Measurements from ENCODE around the gene ZNF625.
"Not testable (repeated sequence)": the region's sequence is repeated elsewhere in the genome, so short reads cannot be mapped to it uniquely, and the experiment has no call there.

The ZNF625 gene

GRCh38 chr19:12111943-12112637 lies 44.4 kb downstream of the ZNF625 start:
- TF ChIP-seq, protein P1, sequence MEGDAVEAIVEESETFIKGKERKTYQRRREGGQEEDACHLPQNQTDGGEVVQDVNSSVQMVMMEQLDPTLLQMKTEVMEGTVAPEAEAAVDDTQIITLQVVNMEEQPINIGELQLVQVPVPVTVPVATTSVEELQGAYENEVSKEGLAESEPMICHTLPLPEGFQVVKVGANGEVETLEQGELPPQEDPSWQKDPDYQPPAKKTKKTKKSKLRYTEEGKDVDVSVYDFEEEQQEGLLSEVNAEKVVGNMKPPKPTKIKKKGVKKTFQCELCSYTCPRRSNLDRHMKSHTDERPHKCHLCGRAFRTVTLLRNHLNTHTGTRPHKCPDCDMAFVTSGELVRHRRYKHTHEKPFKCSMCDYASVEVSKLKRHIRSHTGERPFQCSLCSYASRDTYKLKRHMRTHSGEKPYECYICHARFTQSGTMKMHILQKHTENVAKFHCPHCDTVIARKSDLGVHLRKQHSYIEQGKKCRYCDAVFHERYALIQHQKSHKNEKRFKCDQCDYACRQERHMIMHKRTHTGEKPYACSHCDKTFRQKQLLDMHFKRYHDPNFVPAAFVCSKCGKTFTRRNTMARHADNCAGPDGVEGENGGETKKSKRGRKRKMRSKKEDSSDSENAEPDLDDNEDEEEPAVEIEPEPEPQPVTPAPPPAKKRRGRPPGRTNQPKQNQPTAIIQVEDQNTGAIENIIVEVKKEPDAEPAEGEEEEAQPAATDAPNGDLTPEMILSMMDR (IDR thresholded peaks at IDR 0.05; ENCODE audit: borderline replicate concordance, insufficient read depth, low read depth, low read length): no peak
- H3K4me3 ChIP-seq (ENCODE audit: low read depth, low read length): no peak overlapping the region

DNA sequence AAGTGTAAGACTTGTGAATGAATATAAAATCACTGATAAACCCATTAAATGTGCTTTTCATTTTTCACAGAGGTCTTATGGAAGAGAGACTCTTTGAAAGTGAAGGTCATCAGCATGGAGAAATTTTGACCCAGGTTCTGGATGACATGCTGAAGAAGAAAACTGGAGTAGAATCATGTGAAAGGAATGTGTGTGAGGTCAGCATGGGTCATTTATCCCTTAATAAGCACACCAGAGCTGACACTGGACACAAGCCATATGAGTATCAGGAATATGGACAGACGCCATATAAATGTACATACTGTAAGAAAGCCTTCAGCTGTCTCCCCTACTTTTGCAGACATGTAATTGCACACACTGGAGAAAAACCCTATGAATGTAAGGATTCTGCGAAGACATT lies 45.4 kb downstream of the ZNF625 start:
- TF ChIP-seq, protein P1 (IDR thresholded peaks at IDR 0.05; ENCODE audit: borderline replicate concordance, insufficient read depth, low read depth, low read length): no peak
- no peak overlapping the region for H3K4me3 ChIP-seq (ENCODE audit: low read depth, low read length)

DNA sequence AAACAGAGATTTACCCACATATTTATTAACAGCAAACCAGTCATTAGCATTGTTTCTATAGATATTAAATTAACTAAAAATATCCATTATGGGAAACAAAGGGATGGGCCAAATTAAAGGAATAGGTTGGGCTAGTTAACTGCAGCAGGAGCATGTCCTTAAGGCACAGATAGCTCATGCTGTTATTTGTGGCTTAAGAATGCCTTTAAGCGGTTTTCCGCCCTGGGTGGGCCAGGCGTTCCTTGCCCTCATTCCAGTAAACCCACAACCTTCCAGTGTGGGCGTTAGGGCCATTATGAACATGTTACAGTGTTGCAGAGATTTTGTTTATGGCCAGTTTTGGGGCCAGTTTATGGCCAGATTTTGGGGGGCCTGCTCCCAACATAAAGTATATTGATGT lies 52.6 kb downstream of the ZNF625 start:
- not testable (repeated sequence) for H3K4me3 ChIP-seq (ENCODE audit: low read depth, low read length)

GRCh38 chr19:12098040-12098439 lies 58.5 kb downstream of the ZNF625 start:
- H3K4me3 ChIP-seq (ENCODE audit: low read depth, low read length): no peak overlapping the region
- TF ChIP-seq, protein P1 (IDR thresholded peaks at IDR 0.05; ENCODE audit: borderline replicate concordance, insufficient read depth, low read depth, low read length): no peak

GRCh38 chr19:12095111-12095790 lies 61.3 kb downstream of the ZNF625 start:
- no peak overlapping the region for H3K4me3 ChIP-seq (ENCODE audit: low read depth, low read length)
- TF ChIP-seq, protein P1 (IDR thresholded peaks at IDR 0.05; ENCODE audit: borderline replicate concordance, insufficient read depth, low read depth, low read length): no peak

All from GM12875 (cell line).